ENCODE measurements around the gene EBLN1.

EBLN1 gene

DNA sequence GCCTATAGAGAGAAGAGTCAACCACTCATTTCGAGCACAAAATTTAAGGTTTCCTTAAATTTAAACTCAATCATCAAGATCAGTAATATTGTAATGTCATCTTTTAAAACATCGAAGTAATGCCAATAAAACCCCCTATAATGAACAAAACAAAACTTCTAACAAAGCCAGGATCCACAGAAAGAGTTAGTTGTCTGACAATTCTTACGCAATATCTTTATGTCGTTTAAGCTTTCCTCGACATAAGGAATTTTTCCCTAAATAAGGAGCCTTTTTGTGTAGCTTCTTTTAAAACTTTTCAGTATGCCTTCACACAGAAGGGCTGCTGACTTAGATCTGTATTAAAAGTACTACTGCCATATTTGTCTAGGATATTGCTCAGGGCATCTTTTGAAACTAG is 7.5 kb downstream of the EBLN1 start:
- TF ChIP-seq, protein P1, sequence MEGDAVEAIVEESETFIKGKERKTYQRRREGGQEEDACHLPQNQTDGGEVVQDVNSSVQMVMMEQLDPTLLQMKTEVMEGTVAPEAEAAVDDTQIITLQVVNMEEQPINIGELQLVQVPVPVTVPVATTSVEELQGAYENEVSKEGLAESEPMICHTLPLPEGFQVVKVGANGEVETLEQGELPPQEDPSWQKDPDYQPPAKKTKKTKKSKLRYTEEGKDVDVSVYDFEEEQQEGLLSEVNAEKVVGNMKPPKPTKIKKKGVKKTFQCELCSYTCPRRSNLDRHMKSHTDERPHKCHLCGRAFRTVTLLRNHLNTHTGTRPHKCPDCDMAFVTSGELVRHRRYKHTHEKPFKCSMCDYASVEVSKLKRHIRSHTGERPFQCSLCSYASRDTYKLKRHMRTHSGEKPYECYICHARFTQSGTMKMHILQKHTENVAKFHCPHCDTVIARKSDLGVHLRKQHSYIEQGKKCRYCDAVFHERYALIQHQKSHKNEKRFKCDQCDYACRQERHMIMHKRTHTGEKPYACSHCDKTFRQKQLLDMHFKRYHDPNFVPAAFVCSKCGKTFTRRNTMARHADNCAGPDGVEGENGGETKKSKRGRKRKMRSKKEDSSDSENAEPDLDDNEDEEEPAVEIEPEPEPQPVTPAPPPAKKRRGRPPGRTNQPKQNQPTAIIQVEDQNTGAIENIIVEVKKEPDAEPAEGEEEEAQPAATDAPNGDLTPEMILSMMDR (IDR thresholded peaks at IDR 0.05; ENCODE audit: borderline replicate concordance, extremely low read depth, low read length, poor library complexity, severe bottlenecking) = no peak
- TF ChIP-seq EZH2 (IDR thresholded peaks at IDR 0.05; ENCODE audit: borderline replicate concordance, low read depth, low read length, severe bottlenecking) = no peak
- ATAC-seq (ENCODE audit: insufficient read depth, low read depth) (no peak), DNase-seq (no peak)
- Histone ChIP-seq H3K4me1 (ENCODE audit: insufficient read depth, low read length) (no peaks in the 10 kb centered on the region), H3K27me3 (ENCODE audit: insufficient read depth, low read length, poor library complexity) (peaks cover 10% of the 10 kb centered on the region), H2AFZ (ENCODE audit: low read depth, low read length) (no peak overlapping the region), H3K9me3 (ENCODE audit: insufficient read depth, low read length, severe bottlenecking) (no peaks in the 10 kb centered on the region), H3K9ac (ENCODE audit: low read depth, low read length) (no peak overlapping the region), H3K4me3 (ENCODE audit: low read depth in 1 of 2, low read length in 2 of 2) (no peak overlapping the region), H3K27ac (ENCODE audit: low read length) (no peak overlapping the region), H3K36me3 (ENCODE audit: insufficient read depth, low read length) (no peaks in the 10 kb centered on the region), H4K20me1 (ENCODE audit: insufficient read depth, low read length) (no peaks in the 10 kb centered on the region), H3K4me2 (ENCODE audit: insufficient read depth, low read length) (no peak overlapping the region), H3K79me2 (ENCODE audit: insufficient read depth, low read length) (no peaks in the 10 kb centered on the region)

DNA sequence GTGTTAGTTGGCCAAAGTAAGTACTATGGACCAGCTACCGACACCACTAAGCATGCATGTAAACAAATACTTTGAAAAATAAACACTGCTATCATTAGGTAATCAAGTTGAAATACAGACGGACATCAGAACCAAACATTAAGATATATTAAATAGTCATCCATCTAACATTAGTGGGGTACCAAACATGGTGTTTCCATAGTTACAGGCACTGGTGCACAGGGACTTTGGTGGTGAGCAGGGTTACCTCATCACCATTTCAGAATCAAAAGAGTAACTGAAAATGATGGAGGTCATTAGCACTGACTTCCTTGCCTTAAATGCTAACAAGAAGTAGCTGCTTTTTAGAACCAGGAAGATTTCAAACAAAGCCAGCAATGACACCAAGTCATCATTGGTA is 23.9 kb downstream of the EBLN1 start:
- TF ChIP-seq, protein P1 (IDR thresholded peaks at IDR 0.05; ENCODE audit: borderline replicate concordance, extremely low read depth, low read length, poor library complexity, severe bottlenecking) = no peak
- TF ChIP-seq EZH2 (IDR thresholded peaks at IDR 0.05; ENCODE audit: borderline replicate concordance, low read depth, low read length, severe bottlenecking) = no peak
- no peaks in the 10 kb centered on the region for H3K36me3 ChIP-seq (ENCODE audit: insufficient read depth, low read length)
- H3K4me3 ChIP-seq (ENCODE audit: low read depth in 1 of 2, low read length in 2 of 2) = no peak overlapping the region
- peaks cover 2% of the 10 kb centered on the region for H3K27me3 ChIP-seq (ENCODE audit: insufficient read depth, low read length, poor library complexity)
- no peak overlapping the region for H3K9ac ChIP-seq (ENCODE audit: low read depth, low read length)
- H3K9me3 ChIP-seq (ENCODE audit: insufficient read depth, low read length, severe bottlenecking) = no peaks in the 10 kb centered on the region
- no peaks in the 10 kb centered on the region for H3K79me2 ChIP-seq (ENCODE audit: insufficient read depth, low read length)
- no peak for ATAC-seq (ENCODE audit: insufficient read depth, low read depth)
- no peaks in the 10 kb centered on the region for H3K4me1 ChIP-seq (ENCODE audit: insufficient read depth, low read length)
- no peaks in the 10 kb centered on the region for H4K20me1 ChIP-seq (ENCODE audit: insufficient read depth, low read length)
- DNase-seq = no peak
- H2AFZ ChIP-seq (ENCODE audit: low read depth, low read length) = no peak overlapping the region
- no peak overlapping the region for H3K27ac ChIP-seq (ENCODE audit: low read length)
- H3K4me2 ChIP-seq (ENCODE audit: insufficient read depth, low read length) = no peak overlapping the region

DNA sequence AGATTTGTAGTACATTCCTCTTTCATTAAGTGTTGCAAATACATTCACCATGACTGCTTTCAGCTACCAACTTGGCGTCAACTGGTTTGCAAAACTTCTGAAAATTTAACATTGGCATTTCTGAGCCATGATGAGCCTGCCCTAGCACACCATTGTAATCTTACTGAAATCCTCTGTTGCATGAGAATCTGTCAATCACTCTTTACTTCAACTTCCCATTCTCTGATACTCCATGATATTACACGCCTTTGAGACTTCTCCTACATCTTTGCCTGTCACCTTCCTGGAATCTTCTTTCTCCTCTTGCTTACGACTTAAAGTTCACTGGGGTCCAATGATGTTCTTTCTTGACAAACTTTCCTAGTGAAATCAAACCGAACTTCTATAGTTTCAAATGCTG is 32.2 kb downstream of the EBLN1 start:
- TF ChIP-seq, protein P1 (IDR thresholded peaks at IDR 0.05; ENCODE audit: borderline replicate concordance, extremely low read depth, low read length, poor library complexity, severe bottlenecking) = no peak

More for the DNA sequence above, 32.2 kb downstream of the EBLN1 start:
- no peaks in the 10 kb centered on the region for H3K36me3 ChIP-seq (ENCODE audit: insufficient read depth, low read length)
- H3K9ac ChIP-seq (ENCODE audit: low read depth, low read length) = no peak overlapping the region
- H3K27ac ChIP-seq (ENCODE audit: low read length) = no peak overlapping the region
- no peaks in the 10 kb centered on the region for H3K4me1 ChIP-seq (ENCODE audit: insufficient read depth, low read length)
- no peak overlapping the region for H3K4me3 ChIP-seq (ENCODE audit: low read depth in 1 of 2, low read length in 2 of 2)
- H4K20me1 ChIP-seq (ENCODE audit: insufficient read depth, low read length) = no peaks in the 10 kb centered on the region
- no peaks in the 10 kb centered on the region for H3K79me2 ChIP-seq (ENCODE audit: insufficient read depth, low read length)
- no peak overlapping the region for H2AFZ ChIP-seq (ENCODE audit: low read depth, low read length)
- H3K4me2 ChIP-seq (ENCODE audit: insufficient read depth, low read length) = no peak overlapping the region
- H3K27me3 ChIP-seq (ENCODE audit: insufficient read depth, low read length, poor library complexity) = peaks cover 7% of the 10 kb centered on the region
- H3K9me3 ChIP-seq (ENCODE audit: insufficient read depth, low read length, severe bottlenecking) = no peaks in the 10 kb centered on the region
- no peak for ATAC-seq (ENCODE audit: insufficient read depth, low read depth)
- no peak for DNase-seq
